ENCODE data around the gene GNAQ. TPM values are rescaled to one million over a fixed set of nuclear protein-coding genes. Genes with fewer than 3 reads are reported as not detected.

GNAQ gene
- total and polyA plus RNA-seq, 2 experiments from 2014 or later: 21.1 to 43.1 TPM

DNA sequence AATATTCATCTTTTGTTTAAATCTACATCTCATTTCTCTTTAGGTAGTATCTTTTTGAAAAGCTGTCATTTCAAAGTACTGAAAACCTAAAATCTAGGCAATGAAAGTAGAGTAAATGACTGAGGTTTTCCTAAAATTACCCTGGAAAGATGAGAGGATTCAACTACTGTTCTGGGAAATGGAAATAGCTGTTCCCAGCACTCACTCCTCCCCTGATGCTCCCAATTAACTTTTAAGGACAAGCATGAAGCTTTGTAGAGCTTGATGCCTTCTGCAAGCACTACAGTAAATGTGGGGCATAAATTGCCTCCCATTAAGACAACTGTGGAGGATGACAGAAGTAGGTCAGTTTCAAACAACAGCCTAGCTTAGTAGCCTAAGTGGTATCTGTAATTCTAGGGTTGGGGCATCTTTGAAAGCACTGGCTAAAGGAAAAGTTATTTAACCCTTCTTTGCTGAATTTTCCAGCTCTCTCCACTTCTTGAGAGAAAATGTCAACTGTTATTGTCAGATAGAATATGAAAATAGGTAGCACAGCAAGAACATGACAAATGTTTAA lies 283.3 kb downstream of the GNAQ start:
- no peaks in the 10 kb centered on the region for H3K9me3 Mint-ChIP-seq
- Histone ChIP-seq H3F3A (replicated peaks; ENCODE audit: low read depth) (no peaks in the 10 kb centered on the region), H4K20me1 (replicated peaks; ENCODE audit: insufficient read depth) (no peaks in the 10 kb centered on the region), H3K4me1 (ENCODE audit: insufficient read depth) (peaks cover 15% of the 10 kb centered on the region), H2AFZ (no peak overlapping the region), H3K4me3 (no peak overlapping the region), H3K9me2 (ENCODE audit: insufficient read depth) (peaks cover 8% of the 10 kb centered on the region; the same call in 1 of the 2 replicates), H3K4me2 (no peak overlapping the region), H3K27me3 (ENCODE audit: insufficient read depth) (no peaks in the 10 kb centered on the region), H3K36me3 (ENCODE audit: insufficient read depth) (no peaks in the 10 kb centered on the region), H3K79me2 (replicated peaks; ENCODE audit: insufficient read depth) (no peaks in the 10 kb centered on the region), H3K27ac (ENCODE audit: low read depth) (no peak overlapping the region)
- no peak overlapping the region for H3K4me3 Mint-ChIP-seq
- H3K4me1 Mint-ChIP-seq: peaks cover 31% of the 10 kb centered on the region
- TF ChIP-seq EZH2 (IDR thresholded peaks at IDR 0.05; ENCODE audit: low read depth, unreplicated experiment) (no peak), CREB1 (CRISPR knock-in tag; IDR thresholded peaks at IDR 0.05; ENCODE audit: low read depth) (no peak), EZH2phosphoT487 (IDR thresholded peaks at IDR 0.05; ENCODE audit: unreplicated experiment) (no peak), NANOG (IDR thresholded peaks at IDR 0.05; ENCODE audit: borderline replicate concordance) (no peak), ZNF114 (CRISPR knock-in tag; IDR thresholded peaks at IDR 0.05) (no peak), STAT1 (IDR thresholded peaks at IDR 0.05; ENCODE audit: unreplicated experiment) (no peak), ZNF331 (CRISPR knock-in tag; IDR thresholded peaks at IDR 0.05; ENCODE audit: low read depth) (no peak), JUNB (IDR thresholded peaks at IDR 0.05; ENCODE audit: unreplicated experiment) (no peak), POLR2AphosphoS5 (IDR thresholded peaks at IDR 0.05; ENCODE audit: low read depth) (no peak)
- TF ChIP-seq, protein P1, sequence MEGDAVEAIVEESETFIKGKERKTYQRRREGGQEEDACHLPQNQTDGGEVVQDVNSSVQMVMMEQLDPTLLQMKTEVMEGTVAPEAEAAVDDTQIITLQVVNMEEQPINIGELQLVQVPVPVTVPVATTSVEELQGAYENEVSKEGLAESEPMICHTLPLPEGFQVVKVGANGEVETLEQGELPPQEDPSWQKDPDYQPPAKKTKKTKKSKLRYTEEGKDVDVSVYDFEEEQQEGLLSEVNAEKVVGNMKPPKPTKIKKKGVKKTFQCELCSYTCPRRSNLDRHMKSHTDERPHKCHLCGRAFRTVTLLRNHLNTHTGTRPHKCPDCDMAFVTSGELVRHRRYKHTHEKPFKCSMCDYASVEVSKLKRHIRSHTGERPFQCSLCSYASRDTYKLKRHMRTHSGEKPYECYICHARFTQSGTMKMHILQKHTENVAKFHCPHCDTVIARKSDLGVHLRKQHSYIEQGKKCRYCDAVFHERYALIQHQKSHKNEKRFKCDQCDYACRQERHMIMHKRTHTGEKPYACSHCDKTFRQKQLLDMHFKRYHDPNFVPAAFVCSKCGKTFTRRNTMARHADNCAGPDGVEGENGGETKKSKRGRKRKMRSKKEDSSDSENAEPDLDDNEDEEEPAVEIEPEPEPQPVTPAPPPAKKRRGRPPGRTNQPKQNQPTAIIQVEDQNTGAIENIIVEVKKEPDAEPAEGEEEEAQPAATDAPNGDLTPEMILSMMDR (conservative IDR thresholded peaks at IDR 0.05; ENCODE audit: low read depth in 2 of 2): no peak
- TF ChIP-seq, protein P2, sequence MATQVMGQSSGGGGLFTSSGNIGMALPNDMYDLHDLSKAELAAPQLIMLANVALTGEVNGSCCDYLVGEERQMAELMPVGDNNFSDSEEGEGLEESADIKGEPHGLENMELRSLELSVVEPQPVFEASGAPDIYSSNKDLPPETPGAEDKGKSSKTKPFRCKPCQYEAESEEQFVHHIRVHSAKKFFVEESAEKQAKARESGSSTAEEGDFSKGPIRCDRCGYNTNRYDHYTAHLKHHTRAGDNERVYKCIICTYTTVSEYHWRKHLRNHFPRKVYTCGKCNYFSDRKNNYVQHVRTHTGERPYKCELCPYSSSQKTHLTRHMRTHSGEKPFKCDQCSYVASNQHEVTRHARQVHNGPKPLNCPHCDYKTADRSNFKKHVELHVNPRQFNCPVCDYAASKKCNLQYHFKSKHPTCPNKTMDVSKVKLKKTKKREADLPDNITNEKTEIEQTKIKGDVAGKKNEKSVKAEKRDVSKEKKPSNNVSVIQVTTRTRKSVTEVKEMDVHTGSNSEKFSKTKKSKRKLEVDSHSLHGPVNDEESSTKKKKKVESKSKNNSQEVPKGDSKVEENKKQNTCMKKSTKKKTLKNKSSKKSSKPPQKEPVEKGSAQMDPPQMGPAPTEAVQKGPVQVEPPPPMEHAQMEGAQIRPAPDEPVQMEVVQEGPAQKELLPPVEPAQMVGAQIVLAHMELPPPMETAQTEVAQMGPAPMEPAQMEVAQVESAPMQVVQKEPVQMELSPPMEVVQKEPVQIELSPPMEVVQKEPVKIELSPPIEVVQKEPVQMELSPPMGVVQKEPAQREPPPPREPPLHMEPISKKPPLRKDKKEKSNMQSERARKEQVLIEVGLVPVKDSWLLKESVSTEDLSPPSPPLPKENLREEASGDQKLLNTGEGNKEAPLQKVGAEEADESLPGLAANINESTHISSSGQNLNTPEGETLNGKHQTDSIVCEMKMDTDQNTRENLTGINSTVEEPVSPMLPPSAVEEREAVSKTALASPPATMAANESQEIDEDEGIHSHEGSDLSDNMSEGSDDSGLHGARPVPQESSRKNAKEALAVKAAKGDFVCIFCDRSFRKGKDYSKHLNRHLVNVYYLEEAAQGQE (IDR thresholded peaks at IDR 0.05; ENCODE audit: unreplicated experiment): no peak
- TF ChIP-seq, protein P3, sequence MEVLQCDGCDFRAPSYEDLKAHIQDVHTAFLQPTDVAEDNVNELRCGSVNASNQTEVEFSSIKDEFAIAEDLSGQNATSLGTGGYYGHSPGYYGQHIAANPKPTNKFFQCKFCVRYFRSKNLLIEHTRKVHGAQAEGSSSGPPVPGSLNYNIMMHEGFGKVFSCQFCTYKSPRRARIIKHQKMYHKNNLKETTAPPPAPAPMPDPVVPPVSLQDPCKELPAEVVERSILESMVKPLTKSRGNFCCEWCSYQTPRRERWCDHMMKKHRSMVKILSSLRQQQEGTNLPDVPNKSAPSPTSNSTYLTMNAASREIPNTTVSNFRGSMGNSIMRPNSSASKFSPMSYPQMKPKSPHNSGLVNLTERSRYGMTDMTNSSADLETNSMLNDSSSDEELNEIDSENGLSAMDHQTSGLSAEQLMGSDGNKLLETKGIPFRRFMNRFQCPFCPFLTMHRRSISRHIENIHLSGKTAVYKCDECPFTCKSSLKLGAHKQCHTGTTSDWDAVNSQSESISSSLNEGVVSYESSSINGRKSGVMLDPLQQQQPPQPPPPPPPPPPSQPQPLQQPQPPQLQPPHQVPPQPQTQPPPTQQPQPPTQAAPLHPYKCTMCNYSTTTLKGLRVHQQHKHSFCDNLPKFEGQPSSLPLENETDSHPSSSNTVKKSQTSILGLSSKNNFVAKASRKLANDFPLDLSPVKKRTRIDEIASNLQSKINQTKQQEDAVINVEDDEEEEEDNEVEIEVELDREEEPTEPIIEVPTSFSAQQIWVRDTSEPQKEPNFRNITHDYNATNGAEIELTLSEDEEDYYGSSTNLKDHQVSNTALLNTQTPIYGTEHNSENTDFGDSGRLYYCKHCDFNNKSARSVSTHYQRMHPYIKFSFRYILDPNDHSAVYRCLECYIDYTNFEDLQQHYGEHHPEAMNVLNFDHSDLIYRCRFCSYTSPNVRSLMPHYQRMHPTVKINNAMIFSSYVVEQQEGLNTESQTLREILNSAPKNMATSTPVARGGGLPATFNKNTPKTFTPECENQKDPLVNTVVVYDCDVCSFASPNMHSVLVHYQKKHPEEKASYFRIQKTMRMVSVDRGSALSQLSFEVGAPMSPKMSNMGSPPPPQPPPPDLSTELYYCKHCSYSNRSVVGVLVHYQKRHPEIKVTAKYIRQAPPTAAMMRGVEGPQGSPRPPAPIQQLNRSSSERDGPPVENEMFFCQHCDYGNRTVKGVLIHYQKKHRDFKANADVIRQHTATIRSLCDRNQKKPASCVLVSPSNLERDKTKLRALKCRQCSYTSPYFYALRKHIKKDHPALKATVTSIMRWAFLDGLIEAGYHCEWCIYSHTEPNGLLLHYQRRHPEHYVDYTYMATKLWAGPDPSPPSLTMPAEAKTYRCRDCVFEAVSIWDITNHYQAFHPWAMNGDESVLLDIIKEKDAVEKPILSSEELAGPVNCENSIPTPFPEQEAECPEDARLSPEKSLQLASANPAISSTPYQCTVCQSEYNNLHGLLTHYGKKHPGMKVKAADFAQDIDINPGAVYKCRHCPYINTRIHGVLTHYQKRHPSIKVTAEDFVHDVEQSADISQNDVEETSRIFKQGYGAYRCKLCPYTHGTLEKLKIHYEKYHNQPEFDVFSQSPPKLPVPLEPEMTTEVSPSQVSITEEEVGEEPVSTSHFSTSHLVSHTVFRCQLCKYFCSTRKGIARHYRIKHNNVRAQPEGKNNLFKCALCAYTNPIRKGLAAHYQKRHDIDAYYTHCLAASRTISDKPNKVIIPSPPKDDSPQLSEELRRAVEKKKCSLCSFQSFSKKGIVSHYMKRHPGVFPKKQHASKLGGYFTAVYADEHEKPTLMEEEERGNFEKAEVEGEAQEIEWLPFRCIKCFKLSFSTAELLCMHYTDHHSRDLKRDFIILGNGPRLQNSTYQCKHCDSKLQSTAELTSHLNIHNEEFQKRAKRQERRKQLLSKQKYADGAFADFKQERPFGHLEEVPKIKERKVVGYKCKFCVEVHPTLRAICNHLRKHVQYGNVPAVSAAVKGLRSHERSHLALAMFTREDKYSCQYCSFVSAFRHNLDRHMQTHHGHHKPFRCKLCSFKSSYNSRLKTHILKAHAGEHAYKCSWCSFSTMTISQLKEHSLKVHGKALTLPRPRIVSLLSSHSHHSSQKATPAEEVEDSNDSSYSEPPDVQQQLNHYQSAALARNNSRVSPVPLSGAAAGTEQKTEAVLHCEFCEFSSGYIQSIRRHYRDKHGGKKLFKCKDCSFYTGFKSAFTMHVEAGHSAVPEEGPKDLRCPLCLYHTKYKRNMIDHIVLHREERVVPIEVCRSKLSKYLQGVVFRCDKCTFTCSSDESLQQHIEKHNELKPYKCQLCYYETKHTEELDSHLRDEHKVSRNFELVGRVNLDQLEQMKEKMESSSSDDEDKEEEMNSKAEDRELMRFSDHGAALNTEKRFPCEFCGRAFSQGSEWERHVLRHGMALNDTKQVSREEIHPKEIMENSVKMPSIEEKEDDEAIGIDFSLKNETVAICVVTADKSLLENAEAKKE (CRISPR knock-in tag; IDR thresholded peaks at IDR 0.05): no peak
- TF ChIP-seq, protein P4, sequence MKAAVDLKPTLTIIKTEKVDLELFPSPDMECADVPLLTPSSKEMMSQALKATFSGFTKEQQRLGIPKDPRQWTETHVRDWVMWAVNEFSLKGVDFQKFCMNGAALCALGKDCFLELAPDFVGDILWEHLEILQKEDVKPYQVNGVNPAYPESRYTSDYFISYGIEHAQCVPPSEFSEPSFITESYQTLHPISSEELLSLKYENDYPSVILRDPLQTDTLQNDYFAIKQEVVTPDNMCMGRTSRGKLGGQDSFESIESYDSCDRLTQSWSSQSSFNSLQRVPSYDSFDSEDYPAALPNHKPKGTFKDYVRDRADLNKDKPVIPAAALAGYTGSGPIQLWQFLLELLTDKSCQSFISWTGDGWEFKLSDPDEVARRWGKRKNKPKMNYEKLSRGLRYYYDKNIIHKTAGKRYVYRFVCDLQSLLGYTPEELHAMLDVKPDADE (IDR thresholded peaks at IDR 0.05): no peak
- ATAC-seq (no peak), DNase-seq (ENCODE audit: low spot score) (no peak)
- no peak overlapping the region for H3K27ac Mint-ChIP-seq
- H3K27me3 Mint-ChIP-seq (ENCODE audit: insufficient read depth, low read depth, poor library complexity): peaks cover 2% of the 10 kb centered on the region
- no peaks in the 10 kb centered on the region for H3K36me3 Mint-ChIP-seq (ENCODE audit: low read depth)
